Measurements from ENCODE around the gene CCDC127.
"Not testable (repeated sequence)": the region's sequence is repeated elsewhere in the genome, so short reads cannot be mapped to it uniquely, and the experiment has no call there.

The CCDC127 gene

GRCh38 chr5:234450-234849, 16.5 kb upstream of the CCDC127 start:
- no peak for ATAC-seq
- TF ChIP-seq ZNF70 (CRISPR knock-in tag; IDR thresholded peaks at IDR 0.05) (no peak), SNAI2 (CRISPR knock-in tag; IDR thresholded peaks at IDR 0.05) (no peak), ZFP3 (CRISPR knock-in tag; IDR thresholded peaks at IDR 0.05) (no peak), TCF4 (CRISPR knock-in tag; IDR thresholded peaks at IDR 0.05; ENCODE audit: borderline replicate concordance) (no peak), ZFP30 (CRISPR knock-in tag; IDR thresholded peaks at IDR 0.05) (no peak), PPARA (CRISPR knock-in tag; IDR thresholded peaks at IDR 0.05; ENCODE audit: borderline replicate concordance) (no peak), CREB5 (CRISPR knock-in tag; IDR thresholded peaks at IDR 0.05; ENCODE audit: low read depth) (no peak), ARNTL (CRISPR knock-in tag; IDR thresholded peaks at IDR 0.05; ENCODE audit: borderline replicate concordance, low read depth) (no peak), ZNF8 (CRISPR knock-in tag; IDR thresholded peaks at IDR 0.05) (no peak), TOX (CRISPR knock-in tag; IDR thresholded peaks at IDR 0.05; ENCODE audit: borderline replicate concordance) (no peak)

GRCh38 chr5:233426-233825, 15.5 kb upstream of the CCDC127 start:
- ATAC-seq: not testable (repeated sequence)

GRCh38 chr5:231661-232060, 13.7 kb upstream of the CCDC127 start:
- ATAC-seq: no peak
- TF ChIP-seq ISL1 (CRISPR knock-in tag; IDR thresholded peaks at IDR 0.05) (no peak), PPARA (CRISPR knock-in tag; IDR thresholded peaks at IDR 0.05; ENCODE audit: borderline replicate concordance) (no peak), ESRRG (CRISPR knock-in tag; IDR thresholded peaks at IDR 0.05) (no peak), TCF4 (CRISPR knock-in tag; IDR thresholded peaks at IDR 0.05; ENCODE audit: borderline replicate concordance) (no peak), ZFP3 (CRISPR knock-in tag; IDR thresholded peaks at IDR 0.05) (no peak), ZFP30 (CRISPR knock-in tag; IDR thresholded peaks at IDR 0.05) (no peak), CSDC2 (CRISPR knock-in tag; IDR thresholded peaks at IDR 0.05) (no peak), ZNF8 (CRISPR knock-in tag; IDR thresholded peaks at IDR 0.05) (no peak), BACH2 (CRISPR knock-in tag; IDR thresholded peaks at IDR 0.05; ENCODE audit: borderline replicate concordance) (no peak), ZNF565 (CRISPR knock-in tag; conservative IDR thresholded peaks at IDR 0.05; ENCODE audit: low read depth) (no peak)

- no peak for ATAC-seq
- TF ChIP-seq ESRRG (CRISPR knock-in tag; IDR thresholded peaks at IDR 0.05) (no peak), PPARA (CRISPR knock-in tag; IDR thresholded peaks at IDR 0.05; ENCODE audit: borderline replicate concordance) (no peak), ZC3H10 (CRISPR knock-in tag; IDR thresholded peaks at IDR 0.05) (no peak), POU6F1 (CRISPR knock-in tag; IDR thresholded peaks at IDR 0.05; ENCODE audit: borderline replicate concordance, low read depth) (no peak), PATZ1 (CRISPR knock-in tag; IDR thresholded peaks at IDR 0.05; ENCODE audit: borderline replicate concordance) (no peak), CSDC2 (CRISPR knock-in tag; IDR thresholded peaks at IDR 0.05) (no peak), CREB5 (CRISPR knock-in tag; IDR thresholded peaks at IDR 0.05; ENCODE audit: low read depth) (no peak), RARB (CRISPR knock-in tag; IDR thresholded peaks at IDR 0.05) (no peak), ISL1 (CRISPR knock-in tag; IDR thresholded peaks at IDR 0.05) (no peak), TOX (CRISPR knock-in tag; IDR thresholded peaks at IDR 0.05; ENCODE audit: borderline replicate concordance) (no peak), ZFP3 (CRISPR knock-in tag; IDR thresholded peaks at IDR 0.05) (no peak)
These were observed 12.8 kb upstream of the CCDC127 start for GRCh38 chr5:230711-231110.

- ATAC-seq: no peak
- no peak for TF ChIP-seq PATZ1 (CRISPR knock-in tag; IDR thresholded peaks at IDR 0.05; ENCODE audit: borderline replicate concordance)
- no peak for TF ChIP-seq ZC3H10 (CRISPR knock-in tag; IDR thresholded peaks at IDR 0.05)
- TF ChIP-seq ISL1 (CRISPR knock-in tag; IDR thresholded peaks at IDR 0.05): no peak
- TF ChIP-seq TOX (CRISPR knock-in tag; IDR thresholded peaks at IDR 0.05; ENCODE audit: borderline replicate concordance): no peak
- no peak for TF ChIP-seq ZNF8 (CRISPR knock-in tag; IDR thresholded peaks at IDR 0.05)
- TF ChIP-seq ZFP30 (CRISPR knock-in tag; IDR thresholded peaks at IDR 0.05): no peak
- TF ChIP-seq CSDC2 (CRISPR knock-in tag; IDR thresholded peaks at IDR 0.05): no peak
- TF ChIP-seq TCF4 (CRISPR knock-in tag; IDR thresholded peaks at IDR 0.05; ENCODE audit: borderline replicate concordance): no peak
- TF ChIP-seq CSRNP3 (CRISPR knock-in tag; IDR thresholded peaks at IDR 0.05): no peak
- TF ChIP-seq ZFP3 (CRISPR knock-in tag; IDR thresholded peaks at IDR 0.05): no peak
- TF ChIP-seq SNAI2 (CRISPR knock-in tag; IDR thresholded peaks at IDR 0.05): no peak
- no peak for TF ChIP-seq ZNF565 (CRISPR knock-in tag; conservative IDR thresholded peaks at IDR 0.05; ENCODE audit: low read depth)
- no peak for TF ChIP-seq PPARA (CRISPR knock-in tag; IDR thresholded peaks at IDR 0.05; ENCODE audit: borderline replicate concordance)
- TF ChIP-seq POU6F1 (CRISPR knock-in tag; IDR thresholded peaks at IDR 0.05; ENCODE audit: borderline replicate concordance, low read depth): no peak
- TF ChIP-seq RARB (CRISPR knock-in tag; IDR thresholded peaks at IDR 0.05): no peak
These were observed 10.9 kb upstream of the CCDC127 start for GRCh38 chr5:228886-229285.
